ENCODE data around the gene SASS6.

The SASS6 gene, protein sequence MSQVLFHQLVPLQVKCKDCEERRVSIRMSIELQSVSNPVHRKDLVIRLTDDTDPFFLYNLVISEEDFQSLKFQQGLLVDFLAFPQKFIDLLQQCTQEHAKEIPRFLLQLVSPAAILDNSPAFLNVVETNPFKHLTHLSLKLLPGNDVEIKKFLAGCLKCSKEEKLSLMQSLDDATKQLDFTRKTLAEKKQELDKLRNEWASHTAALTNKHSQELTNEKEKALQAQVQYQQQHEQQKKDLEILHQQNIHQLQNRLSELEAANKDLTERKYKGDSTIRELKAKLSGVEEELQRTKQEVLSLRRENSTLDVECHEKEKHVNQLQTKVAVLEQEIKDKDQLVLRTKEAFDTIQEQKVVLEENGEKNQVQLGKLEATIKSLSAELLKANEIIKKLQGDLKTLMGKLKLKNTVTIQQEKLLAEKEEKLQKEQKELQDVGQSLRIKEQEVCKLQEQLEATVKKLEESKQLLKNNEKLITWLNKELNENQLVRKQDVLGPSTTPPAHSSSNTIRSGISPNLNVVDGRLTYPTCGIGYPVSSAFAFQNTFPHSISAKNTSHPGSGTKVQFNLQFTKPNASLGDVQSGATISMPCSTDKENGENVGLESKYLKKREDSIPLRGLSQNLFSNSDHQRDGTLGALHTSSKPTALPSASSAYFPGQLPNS

DNA sequence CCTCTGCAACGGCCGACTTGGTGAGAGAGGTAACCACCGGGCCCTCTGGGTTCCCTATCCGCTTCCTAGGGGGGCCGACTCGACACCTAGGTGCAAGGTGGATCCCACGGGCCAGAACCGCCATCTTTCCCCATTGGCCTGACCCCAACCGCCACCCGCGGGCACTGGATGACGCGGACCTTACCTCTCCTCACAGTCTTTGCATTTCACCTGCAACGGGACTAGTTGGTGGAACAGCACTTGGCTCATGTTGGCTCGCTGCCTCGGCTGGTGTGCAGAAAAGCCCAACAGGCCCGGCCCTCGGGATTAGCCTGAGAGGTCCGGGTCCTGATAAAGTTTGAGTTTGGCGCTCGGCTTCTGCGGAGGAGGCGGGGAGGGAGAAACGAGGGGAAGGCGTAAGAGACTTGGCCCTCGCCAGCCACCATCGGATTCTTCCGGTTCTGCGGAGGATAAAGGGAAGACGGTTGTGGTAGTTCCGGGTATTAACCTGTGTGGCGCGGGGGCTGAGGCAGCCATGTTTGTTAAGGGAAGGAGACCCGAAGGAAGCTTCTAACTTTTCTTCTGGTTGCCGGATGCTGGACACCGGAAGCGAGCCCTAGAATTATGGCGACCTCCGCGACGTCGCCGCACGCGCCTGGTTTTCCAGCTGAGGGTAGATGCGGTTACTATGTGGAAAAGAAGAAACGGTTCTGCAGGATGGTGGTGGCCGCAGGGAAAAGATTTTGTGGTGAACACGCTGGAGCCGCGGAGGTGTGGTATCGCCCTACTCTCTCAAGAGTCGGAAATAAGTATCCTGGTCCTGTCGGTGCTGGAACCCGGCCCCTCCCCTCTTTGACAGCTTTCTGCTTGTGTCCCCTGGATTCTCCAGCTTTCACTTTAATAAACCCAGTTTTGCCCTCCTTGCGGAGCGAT lies at the start of gene SASS6, which contains the start of gene TRMT13:
SASS6 (minus strand) TSS at position 365 of the 912 bp plus-strand sequence; CDS start at position 249, 116 bp downstream.
TRMT13 (plus strand) TSS at position 598 of the 912 bp plus-strand sequence; CDS start at position 604, 6 bp downstream.
- peak; percentile 94 for DNase-seq

- no peak for DNase-seq
Observed at GRCh38 chr1:100178091-100178490, 45.4 kb upstream of the SASS6 start, which contains the start of gene LRRC39. LRRC39 (minus strand) TSS chr1:100178256; CDS start chr1:100168516, 9,740 bp downstream.

GRCh38 chr1:100177295-100178041 lies 44.7 kb upstream of the SASS6 start:
- DNase-seq, result no peak

DNA sequence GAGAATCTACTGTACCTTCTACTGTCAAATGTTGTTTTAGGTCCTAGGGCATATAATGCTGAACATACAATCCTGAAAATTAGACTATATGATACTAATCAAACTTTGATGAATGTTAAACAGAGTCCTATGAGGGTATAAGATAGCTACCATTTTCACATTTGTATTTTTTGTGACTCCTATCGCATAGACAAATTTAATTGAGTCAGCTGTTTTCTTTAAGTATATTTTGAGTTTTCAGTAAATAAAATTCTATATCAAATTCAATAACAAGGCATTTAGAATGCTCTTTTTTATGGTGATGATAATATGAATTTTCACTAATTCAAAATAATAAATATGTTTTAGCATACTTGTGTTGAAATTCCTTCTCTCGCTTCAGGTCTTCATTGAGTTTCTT lies 35.3 kb upstream of the SASS6 start:
- DNase-seq, result no peak

DNA sequence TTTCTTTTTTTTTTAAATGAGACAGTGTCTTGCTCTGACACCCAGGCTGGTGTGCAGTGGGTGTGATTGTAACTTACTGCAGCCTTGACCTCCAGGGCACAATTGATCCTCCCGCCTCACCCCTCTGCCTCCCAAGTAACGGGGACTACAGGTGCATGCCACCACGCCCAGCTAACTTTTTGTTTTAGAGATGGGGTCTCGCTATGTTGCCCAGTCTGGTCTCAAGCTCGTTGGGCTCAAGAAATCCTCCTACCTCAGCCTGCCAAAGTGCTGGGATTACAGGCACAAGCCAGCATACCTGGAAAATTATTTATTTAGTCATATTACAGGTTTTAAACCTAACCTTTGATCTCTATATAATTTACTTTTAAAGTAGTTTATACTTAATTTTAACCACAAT lies 32.0 kb upstream of the SASS6 start:
- no peak for DNase-seq

- DNase-seq, result no peak
Observed at GRCh38 chr1:100164216-100164615, 31.5 kb upstream of the SASS6 start.

DNA sequence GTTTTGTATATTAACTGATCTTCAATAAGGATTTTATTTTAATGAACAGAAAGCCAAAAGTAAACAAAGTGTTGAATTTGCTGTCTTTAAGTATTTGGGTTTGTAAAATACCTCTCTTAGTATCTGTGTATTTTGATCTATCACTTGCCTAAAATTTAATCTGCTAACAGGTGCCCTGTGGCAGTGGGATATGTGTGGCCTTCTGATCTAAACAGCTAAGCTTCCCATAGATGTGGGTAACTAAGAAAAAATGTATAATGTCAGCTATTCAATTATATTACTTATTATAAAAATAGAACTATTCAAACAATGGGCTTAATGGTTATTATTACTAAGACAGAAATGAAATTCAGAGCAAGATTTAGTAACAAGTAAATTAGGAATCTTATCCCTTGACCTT lies 30.2 kb upstream of the SASS6 start:
- no peak for DNase-seq

DNA sequence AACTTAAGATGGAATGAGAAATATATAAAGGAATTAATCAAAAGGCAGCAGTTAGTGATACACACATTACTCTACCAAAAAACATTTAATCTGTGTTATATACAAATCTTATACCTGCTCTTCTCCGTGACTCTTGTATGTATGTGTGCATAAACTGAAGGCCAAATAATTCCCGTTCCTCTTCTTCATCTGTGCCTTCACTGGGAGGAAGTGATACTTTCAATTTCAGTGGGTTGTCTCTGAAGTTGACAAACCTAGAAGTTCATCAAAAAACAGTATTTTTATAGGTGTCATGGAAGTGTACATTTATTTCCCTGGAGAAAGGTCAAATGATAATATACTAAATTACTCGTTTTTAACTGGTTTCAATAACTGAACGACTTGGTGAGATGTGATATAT lies 19.5 kb upstream of the SASS6 start:
- DNase-seq, result no peak

DNA sequence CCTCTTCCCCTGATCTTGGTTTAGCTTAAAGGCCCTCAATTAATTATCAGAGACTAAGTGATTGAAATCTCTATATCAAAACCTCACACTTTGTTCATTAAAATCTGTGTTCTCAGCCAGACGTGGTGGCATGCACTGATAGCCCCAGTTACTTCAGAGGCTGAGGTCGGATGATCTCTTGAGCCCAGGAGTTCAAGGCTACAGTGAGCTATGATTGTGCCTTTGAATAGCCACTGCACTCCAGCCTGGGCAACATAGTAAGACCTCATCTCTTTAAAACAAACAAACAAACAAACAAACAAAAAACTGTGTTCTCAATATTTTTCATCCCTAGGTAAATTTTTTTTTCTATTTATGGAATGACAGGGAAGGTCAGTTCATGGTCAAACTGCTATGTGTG lies 18.9 kb upstream of the SASS6 start:
- no peak for DNase-seq

GRCh38 chr1:100147875-100148274 lies 15.1 kb upstream of the SASS6 start:
- DNase-seq, result no peak

- no peak for DNase-seq
Observed at GRCh38 chr1:100146958-100147357, 14.2 kb upstream of the SASS6 start.

- no peak for DNase-seq
Observed at GRCh38 chr1:100145116-100145515, 12.4 kb upstream of the SASS6 start.

GRCh38 chr1:100142343-100142742 lies 9.6 kb upstream of the SASS6 start:
- no peak for DNase-seq

DNA sequence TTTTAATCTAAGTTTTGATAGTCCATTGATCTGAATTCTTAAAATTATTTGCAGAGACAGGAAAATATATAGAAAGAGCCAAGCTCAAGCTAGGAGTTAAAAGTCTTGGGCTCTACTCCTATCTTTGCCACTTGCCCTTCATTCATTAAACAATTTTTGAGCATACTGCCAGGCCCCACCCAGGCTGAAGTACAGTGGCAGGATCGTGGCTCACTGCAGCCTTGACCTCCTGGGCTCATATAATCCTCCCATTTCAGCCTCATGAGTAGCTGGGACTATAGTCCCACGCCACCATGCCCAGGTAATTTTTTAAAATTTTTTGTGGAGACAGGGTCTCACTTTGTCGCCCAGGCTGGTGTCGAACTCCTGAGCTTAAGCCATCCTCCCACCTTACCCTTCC lies 8.5 kb upstream of the SASS6 start:
- DNase-seq, result no peak

GRCh38 chr1:100137602-100138001 lies 4.9 kb upstream of the SASS6 start:
- DNase-seq, result no peak

GRCh38 chr1:100134872-100135271 lies 2.1 kb upstream of the SASS6 start:
- DNase-seq, result no peak

- DNase-seq, result no peak
Observed at GRCh38 chr1:100131623-100132022, 1.1 kb downstream of the SASS6 start.

- no peak for DNase-seq
Observed at GRCh38 chr1:100130552-100131077, 2.1 kb downstream of the SASS6 start.

DNA sequence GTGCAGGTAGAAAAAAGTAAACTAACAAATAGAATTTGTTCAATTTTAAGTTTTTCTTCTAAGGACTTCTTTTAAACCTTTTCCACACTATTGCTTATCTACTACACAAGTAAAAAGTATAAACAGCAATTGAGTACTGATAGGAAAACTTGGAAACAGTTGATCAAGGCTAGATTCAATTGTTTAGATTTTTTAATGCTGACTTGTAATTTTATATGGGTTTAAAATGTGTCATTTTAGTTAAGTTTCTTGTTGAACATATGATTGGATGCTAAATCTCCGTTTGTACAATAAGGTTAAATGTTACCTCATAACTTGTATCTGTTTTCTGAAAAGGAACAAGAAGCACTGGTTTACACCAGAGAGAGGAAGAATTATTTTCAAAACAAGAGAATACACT lies 5.5 kb downstream of the SASS6 start:
- DNase-seq, result no peak

DNA sequence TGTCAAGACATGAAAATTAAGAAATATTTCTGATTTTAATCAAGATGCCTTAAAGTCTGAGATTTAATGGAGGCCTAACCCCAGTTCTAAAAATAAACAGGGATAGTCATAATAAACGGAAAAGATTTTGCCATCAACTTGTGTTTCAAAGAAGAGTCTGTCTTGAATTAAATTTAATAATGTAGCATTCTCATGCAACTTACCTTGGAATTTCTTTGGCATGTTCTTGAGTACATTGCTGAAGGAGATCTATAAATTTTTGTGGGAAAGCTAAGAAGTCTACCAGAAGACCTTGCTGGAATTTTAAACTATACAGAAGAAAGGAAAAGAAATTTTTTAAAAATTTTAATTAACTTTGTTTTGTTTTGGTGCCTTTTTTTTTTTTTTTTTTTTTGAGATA lies 10.6 kb downstream of the SASS6 start:
- DNase-seq, result no peak

DNA sequence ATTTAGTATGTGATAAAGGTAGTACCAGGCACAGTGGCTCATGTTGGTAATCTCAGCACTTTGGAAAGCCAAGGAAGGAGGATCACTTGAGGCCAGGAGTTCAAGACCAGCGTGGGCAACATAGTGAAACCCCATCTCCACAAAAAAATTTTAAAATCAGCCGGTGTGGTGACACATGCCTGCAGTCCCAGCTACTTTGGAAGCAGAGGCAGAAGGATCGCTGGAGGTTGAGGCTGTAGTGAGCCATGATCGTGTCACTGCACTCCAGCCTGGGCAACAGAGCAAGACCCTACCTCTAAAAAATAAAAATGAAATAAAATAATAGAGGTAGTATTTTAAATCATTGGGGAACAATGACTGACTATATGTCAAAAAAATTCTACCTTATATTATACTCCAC lies 17.2 kb downstream of the SASS6 start:
- no peak for DNase-seq

DNA sequence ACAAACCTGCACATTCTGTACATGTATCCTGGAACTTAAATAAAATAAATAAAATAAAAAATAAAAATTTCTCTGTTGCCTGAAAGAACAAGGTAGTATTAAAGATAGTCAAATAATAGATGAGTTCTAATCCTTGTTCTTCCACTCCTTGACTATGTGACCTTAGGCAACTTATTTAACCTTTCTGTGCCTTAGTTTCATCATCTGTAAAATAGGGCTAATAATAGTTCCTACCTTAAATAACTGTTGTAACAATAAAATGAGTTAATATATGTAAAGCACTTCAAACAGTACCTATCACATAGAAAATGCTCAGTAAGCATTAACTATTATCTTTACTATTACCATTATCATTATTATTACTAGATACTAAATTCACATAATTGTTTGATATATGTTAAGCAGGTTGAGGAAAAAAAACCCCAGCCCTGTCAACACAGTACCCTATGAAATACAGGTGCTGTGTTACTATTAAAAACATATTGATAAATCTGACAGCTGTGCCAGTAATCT lies 23.1 kb downstream of the SASS6 start:
- no peak for DNase-seq
